HG03565 (cell line): Measurements from ENCODE around the gene SEC14L2.
"Not testable (repeated sequence)": the region's sequence is repeated elsewhere in the genome, so short reads cannot be mapped to it uniquely, and the experiment has no call there.

Source experiments
- ATAC-seq: cut with Tn5 transposase; IDR thresholded peaks from one replicate; pipeline ENCODE4 v1.9.1; 2021; ENCODE audit warnings: mild to moderate bottlenecking, moderate library complexity; ENCODE audit not compliant: unreplicated experiment

SEC14L2 gene

GRCh38 chr22:30445438-30446145 lies 48.8 kb downstream of the SEC14L2 start:
- no peak for ATAC-seq

- ATAC-seq = no peak
Observed at GRCh38 chr22:30447656-30448055, 50.8 kb downstream of the SEC14L2 start.

- not testable (repeated sequence) for ATAC-seq
Observed at GRCh38 chr22:30451488-30451887, 54.7 kb downstream of the SEC14L2 start.

GRCh38 chr22:30452861-30453260 lies 56.0 kb downstream of the SEC14L2 start:
- no peak for ATAC-seq

GRCh38 chr22:30453731-30454510 lies 57.1 kb downstream of the SEC14L2 start:
- no peak for ATAC-seq

- ATAC-seq = no peak
Observed at GRCh38 chr22:30455075-30455840, 58.4 kb downstream of the SEC14L2 start.

GRCh38 chr22:30457981-30458380 lies 61.2 kb downstream of the SEC14L2 start:
- no peak for ATAC-seq

- no peak for ATAC-seq
Observed at GRCh38 chr22:30459181-30460052, 62.6 kb downstream of the SEC14L2 start.

- no peak for ATAC-seq
Observed at GRCh38 chr22:30460147-30460546, 63.3 kb downstream of the SEC14L2 start.

GRCh38 chr22:30460555-30460954 lies 63.7 kb downstream of the SEC14L2 start:
- not testable (repeated sequence) for ATAC-seq

- ATAC-seq = no peak
Observed at GRCh38 chr22:30469165-30469564, 72.3 kb downstream of the SEC14L2 start.

- no peak for ATAC-seq
Observed at GRCh38 chr22:30470655-30471054, 73.8 kb downstream of the SEC14L2 start.

GRCh38 chr22:30471616-30472318 lies 74.9 kb downstream of the SEC14L2 start, which contains the start of gene SEC14L3:
SEC14L3 (minus strand) TSS chr22:30472017; CDS start chr22:30471958, 59 bp downstream.
- no peak for ATAC-seq

- ATAC-seq = no peak
Observed at GRCh38 chr22:30472994-30473720, 76.3 kb downstream of the SEC14L2 start.

DNA sequence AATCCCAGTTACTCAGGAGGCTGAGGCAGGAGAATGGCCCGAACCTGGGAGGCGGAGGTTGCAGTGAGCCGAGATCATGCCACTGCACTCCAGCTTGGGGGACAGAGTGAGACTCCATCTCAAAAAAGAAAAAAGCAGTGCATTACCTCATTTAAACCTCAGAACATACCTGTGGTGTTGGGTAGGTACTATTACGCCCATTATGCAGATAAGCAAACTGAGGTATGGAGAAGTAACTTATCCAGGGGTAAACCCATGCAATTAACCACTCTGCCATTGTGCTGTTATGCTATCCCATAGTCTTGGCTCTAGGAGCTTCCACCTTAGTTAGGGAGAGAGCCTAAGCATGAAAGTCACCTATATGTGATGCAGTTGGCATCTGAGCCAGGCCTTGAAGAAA lies 77.3 kb downstream of the SEC14L2 start:
- no peak for ATAC-seq
